Activated naive CD4-positive, alpha-beta T cell treated with anti-CD3 and anti-CD28 coated beads, Interleukin-2, amount 10 ng/mL, durations not matched to agents 7 days and 5 days (primary cell): Measurements from ENCODE around the gene RFTN2.
"Not testable (repeated sequence)": the region's sequence is repeated elsewhere in the genome, so short reads cannot be mapped to it uniquely, and the experiment has no call there.

Experiments used
- CTCF ChIA-PET: fragments of 350-600 bp; sonication (Branson Sonifier 250); formaldehyde crosslinking; loops from one replicate; lab custom pipeline; 2021; ENCODE audit warnings: antibody characterized with exemption; lab: Charles Lee
- DNase-seq: peaks from one replicate; pipeline ENCODE4 v3.0.0-alpha.2; 2020
- H3K27ac Mint-ChIP-seq: one replicate; pipeline ENCODE4 v1.8.0; 2021; ENCODE audit warnings: mild to moderate bottlenecking, moderate library complexity, mixed read lengths
- H3K27me3 Mint-ChIP-seq: one replicate; pipeline ENCODE4 v1.8.0; 2021; ENCODE audit warnings: mild to moderate bottlenecking, mixed read lengths
- H3K36me3 Mint-ChIP-seq: one replicate; pipeline ENCODE4 v1.8.0; 2021; ENCODE audit warnings: mixed read lengths
- H3K4me1 Mint-ChIP-seq: one replicate; pipeline ENCODE4 v1.8.0; 2021; ENCODE audit warnings: mixed read lengths
- H3K4me3 Mint-ChIP-seq: one replicate; pipeline ENCODE4 v1.8.0; 2021; ENCODE audit warnings: mild to moderate bottlenecking, moderate library complexity, mixed read lengths
- H3K9me3 Mint-ChIP-seq: one replicate; pipeline ENCODE4 v1.8.0; 2021; ENCODE audit warnings: mixed read lengths

Gene RFTN2

DNA sequence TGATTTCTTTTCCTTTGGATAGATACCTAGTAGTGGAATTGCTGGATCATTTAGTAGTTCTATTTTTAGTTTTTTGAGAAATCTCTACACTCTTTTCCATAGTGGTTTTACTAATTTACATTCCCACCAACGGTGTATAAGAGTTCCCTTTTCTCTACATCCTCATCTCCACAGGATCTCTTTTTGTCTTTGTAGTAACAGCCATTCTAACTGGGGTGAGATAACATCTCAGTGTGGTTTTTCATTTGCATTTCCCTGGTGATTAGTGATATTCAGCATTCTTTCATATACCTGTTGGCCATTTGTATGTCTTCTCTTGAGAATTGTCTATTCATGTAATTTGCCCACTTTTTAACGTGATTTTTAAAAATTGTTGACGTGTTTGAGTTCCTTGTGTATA, 13.8 kb downstream of the RFTN2 start:
- Mint-ChIP-seq H3K36me3 (no peaks in the 10 kb centered on the region), H3K27ac (no peak overlapping the region), H3K9me3 (peaks cover 6% of the 10 kb centered on the region), H3K27me3 (no peaks in the 10 kb centered on the region), H3K4me3 (no peak overlapping the region), H3K4me1 (no peaks in the 10 kb centered on the region)
- CTCF ChIA-PET, result no interaction called here
- DNase-seq, result no peak

DNA sequence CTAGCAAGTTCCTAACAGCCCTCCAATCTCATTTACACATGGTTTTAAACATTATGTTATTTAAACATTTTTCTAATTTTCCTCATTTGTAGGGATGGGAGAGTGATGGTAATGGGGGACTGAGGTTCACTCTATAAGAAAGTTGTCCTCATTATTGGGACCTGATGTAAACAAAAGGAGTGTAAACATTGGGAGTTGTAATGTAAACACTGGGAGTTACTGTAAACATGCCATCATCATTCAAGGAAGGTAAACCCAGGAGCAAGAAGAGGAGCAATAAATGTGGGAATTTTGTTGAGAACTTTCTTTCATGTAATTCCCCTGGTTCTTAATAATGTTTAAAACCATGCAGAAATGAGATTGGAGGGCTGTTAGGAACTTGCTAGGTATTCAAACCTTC, 17.8 kb downstream of the RFTN2 start:
- no peak for DNase-seq
- Mint-ChIP-seq H3K27ac (no peak overlapping the region), H3K27me3 (no peaks in the 10 kb centered on the region), H3K4me3 (no peak overlapping the region), H3K36me3 (no peaks in the 10 kb centered on the region), H3K4me1 (no peaks in the 10 kb centered on the region), H3K9me3 (no peaks in the 10 kb centered on the region)
- CTCF ChIA-PET, result no interaction called here

DNA sequence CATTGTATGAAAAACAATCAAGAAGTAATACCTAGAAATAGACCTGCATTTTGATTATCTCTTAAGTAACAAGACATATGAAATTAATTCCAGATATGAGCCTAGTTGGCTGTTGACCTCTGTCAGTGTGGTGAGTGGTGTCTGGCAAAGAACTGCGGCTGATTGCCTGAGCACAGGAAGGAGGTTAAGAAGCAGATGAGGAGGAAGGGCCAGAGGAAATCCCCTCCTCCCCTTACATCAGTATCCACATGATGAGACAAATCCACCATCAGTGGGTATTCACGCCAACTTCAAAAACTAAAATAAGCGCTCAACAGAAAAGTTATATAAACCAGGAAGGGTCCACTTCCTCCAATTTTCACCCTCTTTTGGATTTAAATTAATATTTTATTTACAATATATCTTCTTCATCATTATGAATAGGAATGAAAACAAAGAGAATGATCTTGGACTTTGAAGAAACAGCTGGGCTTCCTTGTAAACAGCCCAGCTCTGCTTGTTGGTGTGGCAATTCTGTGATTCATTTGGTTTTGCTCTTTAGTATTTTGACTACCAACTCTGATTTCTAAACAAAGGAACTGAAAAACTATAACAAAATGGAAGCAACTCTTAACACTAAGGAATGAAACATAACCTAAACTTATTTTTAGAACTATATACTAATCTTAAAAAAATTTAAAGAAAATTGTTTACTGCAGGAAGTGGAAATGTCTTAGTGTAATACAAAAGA, 27.3 kb downstream of the RFTN2 start:
- Mint-ChIP-seq H3K4me1 (no peaks in the 10 kb centered on the region), H3K9me3 (no peaks in the 10 kb centered on the region), H3K36me3 (no peaks in the 10 kb centered on the region), H3K4me3 (no peak overlapping the region), H3K27me3 (peaks cover 14% of the 10 kb centered on the region), H3K27ac (no peak overlapping the region)
- no peak for DNase-seq
- CTCF ChIA-PET, result no interaction called here

- H3K9me3 Mint-ChIP-seq, result no peaks in the 10 kb centered on the region
- H3K4me1 Mint-ChIP-seq, result peaks cover 2% of the 10 kb centered on the region
- DNase-seq, result no peak
- H3K27me3 Mint-ChIP-seq, result peaks cover 10% of the 10 kb centered on the region
- H3K4me3 Mint-ChIP-seq, result no peak overlapping the region
- CTCF ChIA-PET, result no interaction called here
- H3K27ac Mint-ChIP-seq, result no peak overlapping the region
- H3K36me3 Mint-ChIP-seq, result no peaks in the 10 kb centered on the region
These were observed 33.7 kb downstream of the RFTN2 start for GRCh38 chr2:197641666-197642065.

DNA sequence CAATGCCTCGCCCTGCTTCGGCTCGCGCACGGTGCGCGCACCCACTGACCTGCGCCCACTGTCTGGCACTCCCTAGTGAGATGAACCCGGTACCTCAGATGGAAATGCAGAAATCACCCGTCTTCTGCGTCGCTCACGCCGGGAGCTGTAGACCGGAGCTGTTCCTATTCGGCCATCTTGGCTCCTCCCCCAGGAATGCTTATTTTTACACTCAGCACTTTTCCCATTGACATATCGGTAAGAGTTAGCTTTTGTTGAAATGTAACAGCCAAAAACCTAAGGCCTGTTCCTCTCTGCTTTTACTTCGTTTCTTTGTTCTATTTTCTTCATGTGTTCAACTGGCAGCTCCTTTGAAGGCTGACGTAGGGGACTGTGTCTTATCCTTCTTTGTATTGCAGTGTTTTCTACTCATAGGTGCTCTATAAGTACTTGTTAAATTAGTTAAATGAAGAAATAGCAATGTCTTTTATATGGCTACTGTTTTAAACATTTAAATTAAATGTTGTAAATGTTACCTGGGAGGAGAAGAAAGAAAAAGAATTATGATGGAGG, 34.7 kb downstream of the RFTN2 start:
- CTCF ChIA-PET, H3K27ac Mint-ChIP-seq, H3K4me1 Mint-ChIP-seq: not testable (repeated sequence)

GRCh38 chr2:197633109-197633657, 42.2 kb downstream of the RFTN2 start:
- Mint-ChIP-seq H3K27ac (no peak overlapping the region), H3K4me1 (no peaks in the 10 kb centered on the region), H3K36me3 (no peaks in the 10 kb centered on the region), H3K27me3 (no peaks in the 10 kb centered on the region), H3K4me3 (no peak overlapping the region), H3K9me3 (peaks cover 3% of the 10 kb centered on the region)
- CTCF ChIA-PET, result no interaction called here
- no peak for DNase-seq

More for the DNA sequence above, 34.7 kb downstream of the RFTN2 start:
- not testable (repeated sequence) for DNase-seq, H3K9me3 Mint-ChIP-seq, H3K36me3 Mint-ChIP-seq, H3K27me3 Mint-ChIP-seq
- H3K4me3 Mint-ChIP-seq, result peak overlapping the region; percentile 14

DNA sequence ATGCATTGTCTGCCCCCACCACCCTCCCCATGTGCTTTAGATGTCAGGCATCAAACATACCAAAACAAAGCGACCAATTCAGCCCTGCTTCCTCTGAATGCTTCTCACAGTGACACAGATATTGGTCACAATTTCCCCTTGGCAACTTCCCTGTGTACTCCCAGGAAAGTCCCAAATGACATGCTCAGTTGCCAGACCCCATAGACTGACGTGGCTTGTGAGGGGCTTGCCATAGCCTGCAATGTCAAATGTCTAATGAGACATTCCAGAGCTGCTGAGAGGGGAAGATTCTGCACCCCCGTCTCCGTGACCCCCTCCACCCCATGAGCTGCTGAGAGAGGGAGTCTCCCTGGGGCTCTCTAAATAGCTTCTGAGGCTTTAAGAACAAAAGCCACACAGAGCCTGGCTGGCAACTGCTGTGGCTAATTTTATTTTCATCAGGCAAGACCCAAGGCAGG, 47.3 kb downstream of the RFTN2 start:
- no peak overlapping the region for H3K4me3 Mint-ChIP-seq
- no peak for DNase-seq
- H3K27me3 Mint-ChIP-seq, result peaks cover 6% of the 10 kb centered on the region
- no peak overlapping the region for H3K27ac Mint-ChIP-seq
- no peaks in the 10 kb centered on the region for H3K4me1 Mint-ChIP-seq
- CTCF ChIA-PET, result no interaction called here
- peaks cover 3% of the 10 kb centered on the region for H3K9me3 Mint-ChIP-seq
- H3K36me3 Mint-ChIP-seq, result no peaks in the 10 kb centered on the region

- DNase-seq, result no peak
These were observed 48.3 kb downstream of the RFTN2 start for GRCh38 chr2:197626965-197627625.

GRCh38 chr2:197620133-197620532, 55.3 kb downstream of the RFTN2 start:
- DNase-seq, result no peak
- no peak overlapping the region for H3K4me3 Mint-ChIP-seq
- H3K36me3 Mint-ChIP-seq, result no peaks in the 10 kb centered on the region
- peaks cover 8% of the 10 kb centered on the region for H3K27me3 Mint-ChIP-seq
- H3K9me3 Mint-ChIP-seq, result no peaks in the 10 kb centered on the region
- CTCF ChIA-PET, result no interaction called here
- H3K4me1 Mint-ChIP-seq, result no peaks in the 10 kb centered on the region
- H3K27ac Mint-ChIP-seq, result no peak overlapping the region

More at GRCh38 chr2:197626965-197627625, 48.3 kb downstream of the RFTN2 start:
- Mint-ChIP-seq H3K9me3 (peaks cover 3% of the 10 kb centered on the region), H3K4me1 (no peaks in the 10 kb centered on the region), H3K36me3 (no peaks in the 10 kb centered on the region), H3K27me3 (peaks cover 8% of the 10 kb centered on the region), H3K27ac (no peak overlapping the region), H3K4me3 (no peak overlapping the region)
- CTCF ChIA-PET, result no interaction called here

DNA sequence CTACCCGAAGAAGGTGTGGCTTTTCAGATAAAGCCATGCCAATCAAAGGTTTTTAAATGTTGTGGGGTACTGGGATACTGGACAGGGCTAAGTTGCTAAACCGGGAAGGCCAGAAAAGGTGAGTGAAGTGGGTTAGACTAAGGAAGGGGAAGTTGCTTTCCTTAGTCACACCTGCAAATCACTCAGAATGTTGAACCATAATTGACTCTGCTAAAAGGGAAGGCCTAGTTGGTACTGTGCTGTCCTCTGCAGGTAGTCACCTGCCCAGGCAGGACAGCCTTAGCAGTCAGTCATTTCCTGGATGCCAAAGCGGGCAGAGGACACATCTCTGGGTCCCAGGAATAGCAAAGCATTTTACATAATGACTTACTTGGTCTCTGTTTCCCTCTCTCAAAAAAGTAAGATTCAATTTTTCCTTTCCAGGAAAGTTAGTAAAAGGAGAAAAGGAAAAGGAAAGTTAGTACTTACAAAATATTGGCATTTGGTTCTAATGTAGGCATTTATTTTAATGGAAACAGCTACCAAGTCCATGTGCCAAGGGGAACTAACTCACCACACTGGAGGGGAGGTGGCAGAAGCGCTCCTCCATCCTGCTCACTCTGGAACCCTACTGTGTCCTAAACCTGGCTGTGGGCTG, 60.3 kb downstream of the RFTN2 start:
- Mint-ChIP-seq H3K27me3 (no peaks in the 10 kb centered on the region), H3K4me3 (no peak overlapping the region), H3K27ac (no peak overlapping the region), H3K4me1 (peaks cover 9% of the 10 kb centered on the region), H3K9me3 (no peaks in the 10 kb centered on the region), H3K36me3 (no peaks in the 10 kb centered on the region)
- DNase-seq, result no peak
- CTCF ChIA-PET, result no interaction called here

DNA sequence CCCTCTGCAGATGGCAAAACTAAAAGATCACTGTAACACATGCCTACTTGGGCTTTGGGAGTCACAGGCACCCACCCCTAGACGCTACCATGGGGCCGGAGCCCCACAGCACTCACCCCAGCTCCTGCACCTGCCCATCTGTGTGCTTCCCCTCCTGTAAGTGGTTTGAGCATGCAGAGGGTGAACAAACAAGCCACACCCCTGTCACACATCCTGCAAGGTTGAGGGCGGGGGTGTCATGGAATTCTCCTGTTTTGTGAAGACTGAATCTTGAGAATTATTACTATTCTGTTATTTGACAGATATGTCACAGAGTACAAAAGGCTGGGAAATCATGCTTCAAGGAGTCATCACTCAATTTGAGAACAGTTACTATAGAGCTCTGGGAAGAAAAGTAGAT, 60.9 kb downstream of the RFTN2 start:
- H3K27ac Mint-ChIP-seq, result no peak overlapping the region
- no peak for DNase-seq
- no peaks in the 10 kb centered on the region for H3K36me3 Mint-ChIP-seq
- H3K4me1 Mint-ChIP-seq, result peaks cover 9% of the 10 kb centered on the region
- no peak overlapping the region for H3K4me3 Mint-ChIP-seq
- H3K27me3 Mint-ChIP-seq, result no peaks in the 10 kb centered on the region
- CTCF ChIA-PET, result no interaction called here
- H3K9me3 Mint-ChIP-seq, result no peaks in the 10 kb centered on the region

- Mint-ChIP-seq H3K4me3 (no peak overlapping the region), H3K9me3 (peaks cover 2% of the 10 kb centered on the region), H3K4me1 (peaks cover 9% of the 10 kb centered on the region), H3K27me3 (no peaks in the 10 kb centered on the region), H3K27ac (no peak overlapping the region), H3K36me3 (no peaks in the 10 kb centered on the region)
- CTCF ChIA-PET, result no interaction called here
- DNase-seq, result no peak
These were observed 61.8 kb downstream of the RFTN2 start for GRCh38 chr2:197613509-197613987.

- Mint-ChIP-seq H3K9me3 (peaks cover 2% of the 10 kb centered on the region), H3K4me3 (no peak overlapping the region), H3K27me3 (peaks cover 7% of the 10 kb centered on the region), H3K4me1 (no peaks in the 10 kb centered on the region), H3K27ac (no peak overlapping the region), H3K36me3 (no peaks in the 10 kb centered on the region)
- no peak for DNase-seq
- CTCF ChIA-PET, result no interaction called here
These were observed 69.2 kb downstream of the RFTN2 start for GRCh38 chr2:197606180-197606579.

DNA sequence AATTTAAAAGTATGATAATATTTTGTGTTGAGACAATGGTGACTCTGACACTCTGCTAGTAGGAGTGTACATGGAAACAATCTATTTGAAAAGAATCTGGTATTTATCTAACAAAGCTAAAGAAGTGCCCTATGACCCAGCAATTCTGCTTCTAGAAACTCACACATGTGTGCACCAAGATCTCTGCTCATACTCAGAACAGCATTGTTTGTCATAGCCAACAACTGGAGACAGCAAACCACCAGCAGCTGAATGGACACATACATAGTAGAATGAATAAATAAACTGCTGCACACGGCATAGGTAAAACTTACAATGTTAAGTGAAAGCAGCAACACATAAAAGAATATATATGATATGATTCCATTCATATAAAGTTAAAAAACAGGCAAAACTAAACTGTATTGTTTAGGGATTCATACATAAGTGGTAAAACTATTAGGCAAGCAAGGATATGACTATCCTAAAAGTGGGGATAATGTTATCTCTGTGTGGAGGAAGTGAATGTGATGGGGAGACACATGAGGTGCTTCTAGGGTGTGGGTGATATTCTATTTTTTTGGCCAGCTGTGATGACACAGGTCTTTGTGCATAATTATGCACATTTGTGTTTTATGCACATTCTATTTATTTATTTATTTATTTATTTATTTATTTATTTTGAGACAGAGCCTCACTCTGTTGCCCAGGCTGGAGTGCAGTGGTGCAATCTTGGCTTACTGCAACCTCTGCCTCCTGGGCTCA, 71.1 kb downstream of the RFTN2 start:
- no peaks in the 10 kb centered on the region for H3K36me3 Mint-ChIP-seq

More for the DNA sequence above, 71.1 kb downstream of the RFTN2 start:
- Mint-ChIP-seq H3K27ac (no peak overlapping the region), H3K27me3 (peaks cover 11% of the 10 kb centered on the region), H3K4me1 (peaks cover 3% of the 10 kb centered on the region), H3K4me3 (no peak overlapping the region), H3K9me3 (peaks cover 2% of the 10 kb centered on the region)
- CTCF ChIA-PET, result no interaction called here
- no peak for DNase-seq
